Sigmoid colon (tissue), 4 donors: ENCODE results near the gene DHX32.

ENCODE experiments used
- POLR2A ChIP-seq, 2 donors: fragments of 450-650 bp; IDR thresholded peaks; one replicate each; pipeline ENCODE4 v1.6.1; 2016; ENCODE audit warnings: antibody characterized with exemption in 2 of 2, mild to moderate bottlenecking in 2 of 2, moderate library complexity in 2 of 2
- POLR2AphosphoS5 ChIP-seq, 4 donors: sonication (generic); formaldehyde crosslinking; IDR thresholded peaks; one replicate each; pipeline ENCODE4 v1.6.1; 2017; ENCODE audit warnings: antibody characterized with exemption in 4 of 4

GRCh38 chr10:125815764-125816163, 65.3 kb downstream of the DHX32 start:
- TF ChIP-seq POLR2A (IDR thresholded peaks at IDR 0.05) (no peak), POLR2AphosphoS5 (IDR thresholded peaks at IDR 0.05) (no peak)
